HG03159 (cell line): Measurements from ENCODE around the gene PALLD.

Experiments
- ATAC-seq: cut with Tn5 transposase; IDR thresholded peaks from one replicate; pipeline ENCODE4 v1.9.1; 2021; ENCODE audit warnings: mild to moderate bottlenecking, moderate library complexity; ENCODE audit not compliant: unreplicated experiment

PALLD gene

DNA sequence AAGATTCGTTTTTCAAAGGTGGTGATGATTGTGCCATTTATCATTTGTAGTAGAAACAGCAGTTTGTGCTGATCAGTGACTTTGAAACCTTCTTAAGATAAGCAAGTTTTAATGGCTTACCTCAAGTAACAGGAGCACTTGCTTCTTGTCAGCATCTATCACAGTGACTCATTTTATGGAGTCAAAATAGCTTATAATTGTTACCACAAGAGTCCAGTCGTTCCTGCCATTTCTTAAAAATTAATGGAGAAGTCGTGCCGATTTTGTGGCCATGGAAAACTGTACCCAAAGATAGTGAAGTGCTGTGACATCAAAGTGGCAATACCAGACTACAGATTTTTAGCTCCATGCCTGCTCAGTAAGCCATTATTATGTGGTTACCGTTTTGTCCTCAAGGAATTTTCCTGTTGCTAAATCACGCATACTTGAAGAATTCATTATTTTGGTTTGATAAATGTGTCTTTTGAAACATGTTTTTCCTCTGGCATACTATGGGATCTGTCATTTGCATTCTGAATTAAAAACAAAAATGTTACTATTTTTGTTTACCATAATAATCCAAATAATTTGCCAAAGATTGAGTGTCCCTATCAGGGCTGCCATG, 383.3 kb downstream of the PALLD start:
- ATAC-seq, result no peak

DNA sequence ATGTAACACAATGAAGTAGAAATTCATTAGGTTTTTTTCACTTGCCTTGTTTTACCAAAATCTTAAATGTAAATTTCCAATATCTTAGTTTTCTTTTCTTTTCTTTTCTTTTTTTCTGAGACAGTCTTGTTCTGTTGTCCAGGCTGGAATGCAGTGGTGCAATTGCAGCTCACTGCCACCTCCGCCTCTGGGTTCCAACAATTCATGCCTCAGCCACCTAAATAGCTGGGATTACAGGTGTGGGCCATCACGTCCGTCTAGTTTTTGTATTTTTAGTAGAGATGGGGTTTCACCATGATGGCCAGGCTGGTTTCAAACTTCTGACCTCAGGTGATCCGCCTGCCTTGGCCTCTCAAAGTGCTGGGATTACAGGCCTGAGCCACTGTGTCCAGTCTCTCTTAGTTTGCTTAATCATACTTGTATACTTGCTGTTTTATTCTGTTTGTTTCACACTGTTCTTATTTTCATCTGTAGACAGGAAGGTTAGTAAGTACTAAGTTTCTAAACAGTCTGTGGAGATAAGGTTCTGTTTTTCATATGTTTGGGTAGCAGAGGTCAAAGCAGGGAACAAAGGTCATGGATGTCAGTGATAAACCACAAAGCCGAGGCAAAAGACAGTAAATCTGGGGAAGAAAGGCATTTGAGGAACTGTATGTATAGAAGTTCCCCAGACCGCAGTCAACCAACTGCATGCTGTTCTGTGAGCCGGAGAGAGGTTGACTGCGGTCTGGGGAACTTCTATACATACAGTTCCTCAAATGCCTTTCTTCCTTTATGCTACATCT, 384.2 kb downstream of the PALLD start:
- ATAC-seq, result peak; percentile 69

DNA sequence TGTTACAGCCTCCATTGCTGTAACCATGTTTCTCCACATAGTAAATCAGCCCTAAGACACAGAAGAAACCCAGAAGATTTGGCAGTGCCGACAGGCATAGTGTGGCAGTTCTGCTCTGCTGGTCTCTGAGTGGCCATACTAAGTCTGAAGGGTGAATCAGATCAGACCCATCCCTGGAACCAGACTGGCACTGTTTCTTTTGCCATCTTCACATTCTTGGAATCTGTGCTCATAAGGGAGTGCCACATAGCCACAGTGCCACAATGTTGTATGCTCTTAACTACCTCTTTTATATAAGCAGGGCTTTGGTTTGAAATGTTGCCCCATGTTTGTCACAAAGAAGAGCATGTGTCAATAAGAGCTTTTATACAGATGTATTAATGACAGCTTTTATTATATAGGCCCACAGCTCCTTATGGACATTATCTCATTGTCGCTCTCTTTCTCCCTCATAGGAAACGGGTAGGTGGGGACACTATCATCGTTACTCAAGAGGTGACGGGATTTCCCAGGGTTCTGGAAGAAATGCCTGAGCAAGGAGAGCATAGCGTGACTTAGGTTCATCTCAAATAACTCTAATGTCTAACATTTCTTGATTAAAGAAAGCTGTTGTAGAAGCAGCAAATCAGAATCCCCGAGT, 385.0 kb downstream of the PALLD start:
- ATAC-seq, result peak; percentile 8

- no peak for ATAC-seq
Measured at GRCh38 chr4:168882650-168883233, 385.9 kb downstream of the PALLD start.

GRCh38 chr4:168883513-168883912, 386.7 kb downstream of the PALLD start:
- ATAC-seq, result no peak

DNA sequence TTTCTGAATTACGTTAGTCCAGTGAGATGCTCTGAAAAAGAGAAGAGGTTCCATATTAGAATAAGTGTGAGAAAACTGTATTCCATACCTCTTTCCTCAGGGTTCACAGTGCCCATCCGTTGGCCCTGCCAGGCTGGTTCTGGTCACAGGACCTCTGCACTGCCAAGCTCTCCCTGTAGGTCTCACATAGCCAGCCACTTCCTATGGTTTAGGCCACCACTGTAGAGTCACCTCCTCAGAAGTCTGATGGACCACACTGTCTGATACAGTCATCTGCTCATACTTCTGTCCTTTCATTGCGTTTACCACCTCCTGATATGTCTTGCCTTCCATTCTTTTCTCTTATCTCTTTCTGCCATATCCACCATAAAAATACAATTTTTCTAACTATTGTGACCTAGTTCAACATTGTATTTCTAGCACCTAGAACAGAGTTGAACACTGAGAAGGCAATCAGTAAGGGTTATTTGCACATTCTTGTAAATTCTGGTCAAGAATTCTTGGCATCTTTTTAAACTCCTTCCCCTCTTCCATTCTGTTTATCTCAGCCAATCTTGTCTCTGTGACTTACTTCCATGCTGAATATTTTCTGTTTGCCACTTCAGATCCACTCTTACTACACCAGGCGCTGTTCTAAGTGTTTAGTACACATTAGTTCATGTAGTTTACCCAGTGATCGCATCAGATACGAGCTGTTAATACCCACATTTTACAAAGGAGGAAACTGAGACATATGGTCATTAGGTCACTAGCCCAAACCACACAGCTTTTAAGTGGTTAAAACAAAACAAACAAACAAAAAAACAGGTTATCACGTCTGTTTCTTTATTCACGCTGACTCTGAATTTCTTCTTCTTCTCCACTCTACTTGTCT, 387.6 kb downstream of the PALLD start:
- ATAC-seq, result no peak

GRCh38 chr4:168885400-168885799, 388.5 kb downstream of the PALLD start:
- no peak for ATAC-seq

- ATAC-seq, result no peak
Measured at GRCh38 chr4:168886351-168886750, 389.5 kb downstream of the PALLD start.

GRCh38 chr4:168887809-168888208, 391.0 kb downstream of the PALLD start:
- no peak for ATAC-seq

- ATAC-seq, result no peak
Measured at GRCh38 chr4:168888715-168889215, 391.9 kb downstream of the PALLD start.

DNA sequence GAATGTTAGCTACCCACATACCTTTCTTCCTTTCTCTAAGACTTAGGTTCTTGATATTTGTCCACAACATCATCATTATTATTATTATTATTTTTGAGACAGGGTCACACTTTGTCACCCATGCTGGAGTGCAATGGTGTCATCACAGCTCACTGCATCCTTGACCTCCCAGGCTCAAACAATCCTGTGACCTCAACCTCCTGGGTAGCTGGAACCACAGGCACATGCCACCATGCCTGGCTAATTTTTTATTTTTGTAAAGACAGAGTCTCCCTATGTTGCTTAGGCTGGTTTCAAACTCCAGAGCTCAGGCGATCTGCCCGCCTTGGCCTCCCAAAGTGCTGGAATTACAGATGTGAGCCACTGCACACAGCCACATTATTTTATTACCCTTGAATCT, 394.2 kb downstream of the PALLD start:
- ATAC-seq, result no peak

DNA sequence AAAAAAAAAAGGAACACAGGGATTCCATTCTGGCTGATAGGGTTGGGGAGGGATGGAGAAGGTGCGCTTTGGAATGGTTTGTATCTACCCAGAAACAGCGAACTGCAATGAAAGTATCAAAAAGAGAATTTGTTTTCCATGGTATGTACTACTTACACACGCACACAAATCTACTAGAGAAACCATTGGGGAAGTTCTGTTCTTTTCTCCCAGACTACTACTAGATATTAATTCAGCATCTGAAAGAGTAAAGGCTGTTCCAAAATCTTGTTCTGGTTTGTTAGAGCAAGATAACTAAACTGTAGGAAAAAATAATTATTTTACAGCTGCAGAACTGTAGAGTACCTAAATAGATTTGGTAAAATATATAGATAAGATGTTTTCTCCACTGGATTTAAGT, 394.8 kb downstream of the PALLD start:
- ATAC-seq, result no peak

DNA sequence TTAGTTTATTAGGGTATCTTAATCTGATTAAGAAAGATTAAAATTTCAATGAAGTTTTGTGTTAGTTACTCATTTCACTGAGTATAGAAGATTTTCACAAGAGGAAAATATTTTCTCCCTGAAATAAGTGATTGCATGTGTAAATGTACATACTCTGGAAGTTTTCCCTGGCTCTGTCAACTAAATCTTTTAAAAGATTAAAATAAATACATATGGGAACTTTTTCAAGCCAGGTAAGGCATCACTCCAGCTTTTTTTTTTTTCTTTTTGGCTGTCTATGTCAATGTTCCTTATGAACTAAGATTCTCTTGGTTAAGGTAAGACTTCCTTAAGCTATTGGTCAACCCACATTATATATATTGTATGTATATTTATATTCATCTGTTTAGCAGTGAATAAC, 395.6 kb downstream of the PALLD start:
- no peak for ATAC-seq

GRCh38 chr4:168893205-168893604, 396.4 kb downstream of the PALLD start:
- ATAC-seq, result no peak

DNA sequence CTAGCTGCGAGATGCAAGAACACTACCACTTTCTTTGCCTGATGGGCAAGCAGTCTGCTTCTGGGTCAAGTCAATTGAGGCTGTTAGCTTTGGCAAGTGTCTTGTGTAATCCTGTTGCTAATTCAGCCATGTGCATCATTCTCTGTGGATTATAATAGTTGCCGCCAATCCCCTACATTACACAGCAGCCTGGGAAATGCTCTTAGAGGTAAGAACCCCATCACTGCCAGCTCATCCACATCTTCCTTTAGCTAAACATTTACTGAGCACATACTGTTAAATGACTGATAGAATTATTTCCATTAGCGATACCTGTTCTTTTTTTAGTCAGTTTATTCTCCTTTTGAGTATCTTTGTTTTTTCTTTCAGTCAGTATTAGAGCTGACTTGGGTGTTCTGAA, 397.0 kb downstream of the PALLD start:
- no peak for ATAC-seq

DNA sequence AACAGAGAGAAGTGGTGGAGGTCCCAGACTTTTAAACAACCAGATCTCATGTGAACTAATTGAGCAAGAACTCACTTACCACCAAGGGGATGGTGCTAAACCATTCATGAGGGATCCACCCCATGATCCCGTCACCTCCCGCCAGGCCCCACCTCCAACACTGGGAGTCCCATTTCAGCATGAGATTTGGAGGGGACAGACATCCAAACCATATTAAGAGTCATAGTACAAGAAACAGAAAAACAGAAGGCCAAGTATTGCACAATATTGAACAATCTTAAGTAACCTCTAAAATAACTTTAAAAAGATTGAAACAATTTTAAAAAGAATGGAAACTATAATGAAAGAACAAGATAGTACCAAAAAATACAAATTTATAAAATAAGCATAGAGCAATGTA, 403.2 kb downstream of the PALLD start:
- ATAC-seq, result no peak

GRCh38 chr4:168907119-168907698, 410.4 kb downstream of the PALLD start:
- no peak for ATAC-seq

DNA sequence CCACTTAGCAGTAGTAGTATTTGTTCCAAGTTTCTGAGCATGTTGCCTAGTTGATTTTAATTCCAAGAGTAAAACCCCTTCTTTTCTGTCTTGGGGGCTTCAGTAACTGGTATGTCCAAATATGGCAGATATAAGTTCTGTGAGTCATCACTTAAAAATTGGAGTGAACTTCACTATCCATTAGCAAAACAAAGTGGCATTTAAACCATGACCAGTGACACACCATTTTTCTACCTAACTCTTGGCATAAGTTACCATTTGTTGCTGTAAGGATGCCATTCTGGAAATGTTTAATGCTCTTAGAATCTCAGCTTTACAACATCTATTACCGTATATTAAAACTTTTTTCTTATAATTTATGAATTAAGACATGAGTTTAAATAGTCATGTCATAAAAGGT, 411.2 kb downstream of the PALLD start:
- no peak for ATAC-seq

- ATAC-seq, result no peak
Measured at GRCh38 chr4:168908851-168909273, 412.0 kb downstream of the PALLD start.

- no peak for ATAC-seq
Measured at GRCh38 chr4:168914095-168914494, 417.2 kb downstream of the PALLD start.
